CD14-positive monocyte (primary cell): ENCODE data around the gene HOXB8. TPM values are rescaled to one million over a fixed set of nuclear protein-coding genes. Genes with fewer than 3 reads are reported as not detected.

Source experiments
- DNase-seq, 3 donors: peaks; one replicate each; pipeline ENCODE4 v3.0.0-alpha.2; 2011 to 2022
- H2AFZ ChIP-seq: 2 replicates; pipeline ENCODE4 v1.6.0; 2012; ENCODE audit warnings: mild to moderate bottlenecking, low read depth, low read length, inconsistent platforms; ENCODE audit not compliant: insufficient read depth, poor library complexity, severe bottlenecking
- H3K27ac ChIP-seq, 2 donors: 1 replicate in 1 of 2; 2 replicates in 1 of 2; pipeline ENCODE4 v1.5.1; 2012 to 2013; ENCODE audit warnings: low read length in 2 of 2, control low read depth in 1 of 2, inconsistent platforms in 1 of 2, low read depth in 1 of 2, mild to moderate bottlenecking in 1 of 2
- H3K27me3 ChIP-seq, 2 donors: one replicate each; pipeline versions ENCODE4 v1.6.0 to v1.6.1; 2011 to 2013; ENCODE audit warnings: low read length in 2 of 2; ENCODE audit not compliant: control insufficient read depth in 2 of 2, insufficient read depth in 2 of 2
- H3K36me3 ChIP-seq, 2 donors: replicated peaks in 1 of 2; 1 replicate in 1 of 2; 2 replicates in 1 of 2; pipeline versions ENCODE4 v1.5.1 to v1.6.1; 2012 to 2013; ENCODE audit warnings: low read length in 2 of 2, control low read depth in 1 of 2, inconsistent platforms in 1 of 2, mild to moderate bottlenecking in 1 of 2; ENCODE audit not compliant: insufficient read depth in 2 of 2, control insufficient read depth in 1 of 2
- H3K4me1 ChIP-seq, 2 donors: 1 replicate in 1 of 2; 2 replicates in 1 of 2; pipeline versions ENCODE4 v1.5.1 to v1.6.1; 2012 to 2013; ENCODE audit warnings: low read length in 2 of 2, control low read depth in 1 of 2, inconsistent platforms in 1 of 2, mild to moderate bottlenecking in 1 of 2, moderate library complexity in 1 of 2; ENCODE audit not compliant: insufficient read depth in 2 of 2, control insufficient read depth in 1 of 2
- H3K4me2 ChIP-seq: replicated peaks from 2 replicates; pipeline ENCODE3; 2012; ENCODE audit warnings: low read length, moderate library complexity, mild to moderate bottlenecking; ENCODE audit not compliant: poor library complexity, severe bottlenecking; ENCODE audit errors: extremely low read depth
- H3K4me3 ChIP-seq, 3 experiments: fragments of 200-600 bp in 1 of 3; sonication (generic) in 1 of 3; replicated peaks in 1 of 3; 1 replicate in 2 of 3; 2 replicates in 1 of 3; pipeline ENCODE4 v1.5.1; 2011 to 2013; ENCODE audit warnings: low read length in 3 of 3, mild to moderate bottlenecking in 3 of 3, control low read depth in 2 of 3, low read depth in 2 of 3, inconsistent platforms in 1 of 3, moderate library complexity in 1 of 3
- H3K79me2 ChIP-seq: 2 replicates; pipeline ENCODE4 v1.6.0; 2012; ENCODE audit warnings: mild to moderate bottlenecking, control low read depth, inconsistent platforms, low read length, moderate library complexity; ENCODE audit not compliant: insufficient read depth
- H3K9ac ChIP-seq: 2 replicates; pipeline ENCODE4 v1.6.0; 2017; ENCODE audit warnings: low read length, mild to moderate bottlenecking; ENCODE audit not compliant: insufficient read depth, poor library complexity, severe bottlenecking
- H3K9me3 ChIP-seq, 2 donors: replicated peaks in 1 of 2; 1 replicate in 1 of 2; 2 replicates in 1 of 2; pipeline versions ENCODE4 v1.5.1 to v1.6.1; 2012 to 2013; ENCODE audit warnings: low read length in 2 of 2, control low read depth in 1 of 2; ENCODE audit not compliant: control insufficient read depth in 1 of 2, insufficient read depth in 1 of 2
- H4K20me1 ChIP-seq: 2 replicates; pipeline ENCODE4 v1.6.0; 2012; ENCODE audit warnings: mild to moderate bottlenecking, low read length, control low read depth, moderate library complexity; ENCODE audit not compliant: insufficient read depth
- H3K27ac Mint-ChIP-seq, 7 donors: one replicate each; pipeline ENCODE4 v1.8.0; 2020; ENCODE audit warnings: mild to moderate bottlenecking in 7 of 7, mixed read lengths in 7 of 7, moderate library complexity in 6 of 7, inconsistent platforms in 2 of 7
- H3K27me3 Mint-ChIP-seq, 3 donors: one replicate each; pipeline ENCODE4 v1.8.0; 2021 to 2022; ENCODE audit warnings: low read depth in 3 of 3, mild to moderate bottlenecking in 3 of 3, mixed read lengths in 3 of 3, moderate library complexity in 3 of 3, inconsistent platforms in 1 of 3
- H3K36me3 Mint-ChIP-seq, 2 donors: one replicate each; pipeline ENCODE4 v1.8.0; 2020; ENCODE audit warnings: mixed read lengths in 2 of 2, inconsistent platforms in 1 of 2, mild to moderate bottlenecking in 1 of 2
- H3K4me1 Mint-ChIP-seq: one replicate; pipeline ENCODE4 v1.8.0; 2020; ENCODE audit warnings: mild to moderate bottlenecking, mixed read lengths
- H3K4me3 Mint-ChIP-seq, 2 donors: one replicate each; pipeline ENCODE4 v1.8.0; 2020; ENCODE audit warnings: mild to moderate bottlenecking in 2 of 2, mixed read lengths in 2 of 2, moderate library complexity in 1 of 2
- H3K9me3 Mint-ChIP-seq, 7 donors: one replicate each; pipeline ENCODE4 v1.8.0; 2020 to 2022; ENCODE audit warnings: mixed read lengths in 7 of 7, mild to moderate bottlenecking in 6 of 7, moderate library complexity in 6 of 7, inconsistent platforms in 2 of 7
- CTCF ChIP-seq: fragments of 200-600 bp; IDR thresholded peaks from one replicate; pipeline ENCODE4 v1.8.0; 2022; ENCODE audit warnings: antibody characterized with exemption, mild to moderate bottlenecking
- WGBS: methylation state at CpG from one replicate; pipeline ENCODE4 v1.1.5; 2013; ENCODE audit warnings: missing lambda C conversion rate; ENCODE audit not compliant: insufficient coverage; 5-methylcytosine and 5-hydroxymethylcytosine counted together
- intact Hi-C, 2 donors: fragments of 100-400 bp; cut with micrococcal nuclease; formaldehyde crosslinking; loops; one replicate each; pipeline versions ENCODE4 v1.15.0 to v1.15.1; 2023
- polyA plus RNA-seq, 3 donors: library from polyadenylated mRNA; depleted of rRNA in 1 of 3; unstranded in 2 of 3; stranded (reverse) in 1 of 3; fragments of 300-500 nt in 2 of 3; fragments of >200 nt in 1 of 3; fragmentation: Illumina TruSeq in 2 of 3; gene quantifications; 1 replicate in 2 of 3; 2 replicates in 1 of 3; pipeline ENCODE4 v1.2.3, GENCODE V29; 2012 to 2021

Gene HOXB8
- polyA plus RNA-seq, 3 donors: not detected

- H3K27ac ChIP-seq: no peak overlapping the region
These were observed 16.4 kb downstream of the HOXB8 start for GRCh38 chr17:48598736-48599135.

More at GRCh38 chr17:48598736-48599135, 16.4 kb downstream of the HOXB8 start:
- Mint-ChIP-seq H3K36me3 (peaks cover 12 to 21% of the 10 kb centered on the region in 2 donors), H3K27me3 (peaks cover 99 to 100% (median 100%) of the 10 kb centered on the region in 3 donors), H3K4me1 (peaks cover 31% of the 10 kb centered on the region), H3K27ac (no peak overlapping the region), H3K4me3 (peak overlapping the region in 1 of 2 donors; percentile 93), H3K9me3 (peaks cover 0 to 35% (median 14%) of the 10 kb centered on the region in 7 donors)
- Histone ChIP-seq H3K27me3 (peaks cover 77 to 100% of the 10 kb centered on the region in 2 donors), H3K79me2 (no peaks in the 10 kb centered on the region), H3K36me3 (no peaks in the 10 kb centered on the region), H3K9me3 (peaks cover 0 to 46% of the 10 kb centered on the region in 2 donors), H3K4me2 (no peak overlapping the region), H3K4me3 (no peak overlapping the region), H3K4me1 (peaks cover 22 to 24% of the 10 kb centered on the region in 2 donors), H2AFZ (no peak overlapping the region), H4K20me1 (no peaks in the 10 kb centered on the region), H3K9ac (no peak overlapping the region)
- no peak for TF ChIP-seq CTCF
- WGBS: 72% methylated on average over 2 of the region's 7 CpGs
- DNase-seq: no peak
- intact Hi-C loops: no loop called here
